Measurements from ENCODE around the gene MCCC1. TPM values are rescaled to one million over a fixed set of nuclear protein-coding genes. Genes with fewer than 3 reads are reported as not detected.

Gene MCCC1
- total and polyA plus RNA-seq, 7 experiments from 2014 or later: 17.7 to 37.5 (median 31.8) TPM

DNA sequence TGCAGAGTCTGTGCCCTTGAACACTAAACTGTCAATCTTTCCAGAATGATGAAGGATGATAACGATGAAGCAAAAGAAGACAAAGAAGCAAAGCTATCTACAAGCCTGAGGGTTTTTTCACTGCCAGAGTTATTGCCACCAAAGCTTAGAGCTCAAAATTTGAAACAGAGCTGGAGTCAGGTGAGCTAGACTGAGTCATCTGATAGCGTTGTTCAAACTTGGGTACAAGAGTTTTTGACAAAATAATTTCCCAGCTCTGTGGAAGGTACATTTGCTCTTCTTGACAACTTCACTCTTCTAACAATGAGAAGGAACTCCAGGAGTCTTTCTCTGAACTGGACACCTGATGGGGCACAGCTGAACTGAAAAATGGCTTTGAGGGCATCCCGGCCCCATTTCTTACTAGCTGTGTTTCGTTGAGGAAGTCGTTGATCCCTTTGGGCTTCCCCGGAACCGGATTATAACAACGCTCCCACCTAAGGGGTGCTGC lies 715 bp downstream of the MCCC1 start:
- ATAC-seq: no peak

GRCh38 chr3:183094711-183095110 lies 4.6 kb downstream of the MCCC1 start:
- DNase-seq: no peak
- ATAC-seq: no peak
- no peak overlapping the region for H3K27ac ChIP-seq (ENCODE audit: low read depth, low read length)
- ChIA-PET CTCF (no interaction called here), POLR2A (no interaction called here)
- peak overlapping the region in 1 of 10 donors; percentile 16 for H3K4me3 Mint-ChIP-seq
- H3K9me3 Mint-ChIP-seq: no peaks in the 10 kb centered on the region
- no peaks in the 10 kb centered on the region for H3K27me3 ChIP-seq (ENCODE audit: control insufficient read depth in 2 of 2, insufficient read depth in 2 of 2, low read length in 2 of 2)
- no peak overlapping the region for H3K4me3 ChIP-seq (ENCODE audit: low read length)
- H3K4me1 ChIP-seq (ENCODE audit: control insufficient read depth in 2 of 2, insufficient read depth in 2 of 2, low read length in 2 of 2): peaks cover 7 to 8% of the 10 kb centered on the region in 2 donors
- peaks cover 0 to 26% (median 9%) of the 10 kb centered on the region in 3 experiments for H3K36me3 ChIP-seq (ENCODE audit: control insufficient read depth in 2 of 3, insufficient read depth in 3 of 3, low read length in 3 of 3)
- H3K4me1 Mint-ChIP-seq: peaks cover 17 to 53% (median 44%) of the 10 kb centered on the region in 7 donors
- no peaks in the 10 kb centered on the region for H3K27me3 Mint-ChIP-seq
- no peak overlapping the region for H3K27ac Mint-ChIP-seq
- intact Hi-C loops (cut with micrococcal nuclease): loop anchor here (5.0 to 10.0 kb wide), 5 partner anchors 380 to 923 kb away; partner anchors contain the start of genes ABCC5 (in 1 of the 2), KLHL24 (in 1 of the 2), KLHL6 (in 1 of the 2) and YEATS2 (in 1 of the 2)
- no peaks in the 10 kb centered on the region for H3K9me3 ChIP-seq (ENCODE audit: control insufficient read depth in 2 of 3, low read length in 3 of 3)
- peaks cover 7 to 29% (median 25%) of the 10 kb centered on the region in 5 donors for H3K36me3 Mint-ChIP-seq

More for the DNA sequence above, 715 bp downstream of the MCCC1 start:
- H3K4me3 Mint-ChIP-seq: peak overlapping the region; percentile 87 to 98 (median 97)
- H3K9me3 ChIP-seq (ENCODE audit: control insufficient read depth in 2 of 3, low read length in 3 of 3): no peaks in the 10 kb centered on the region
- H3K27ac ChIP-seq (ENCODE audit: low read depth, low read length): peak overlapping the region; percentile 83
- H3K4me1 Mint-ChIP-seq: peaks cover 18 to 53% (median 45%) of the 10 kb centered on the region in 7 donors
- POLR2A ChIA-PET: interaction anchor here (0.7 to 1.4 kb wide), 2 partner anchors 144 to 306 kb away, joined by 3 to 5 read pairs; no protein-coding TSS in a partner anchor
- CTCF ChIA-PET: interaction anchor here (0.6 to 1.0 kb wide), 3 partner anchors 13 to 308 kb away, joined by 3 to 4 read pairs (median 3); no protein-coding TSS in a partner anchor
- H3K36me3 Mint-ChIP-seq: peaks cover 0 to 14% (median 5%) of the 10 kb centered on the region in 5 donors
- peak overlapping the region; percentile 90 to 99 (median 97) for H3K27ac Mint-ChIP-seq
- intact Hi-C loops (cut with micrococcal nuclease): loop anchor here (1.0 to 10.0 kb wide), 19 partner anchors 64 to 1714 kb away; partner anchors contain the start of genes DCUN1D1 (in 2 of the 2), LAMP3 (in 2 of the 2), ABCC5 (in 1 of the 2) and ALG3 (in 1 of the 2)
- no peaks in the 10 kb centered on the region for H3K27me3 ChIP-seq (ENCODE audit: control insufficient read depth in 2 of 2, insufficient read depth in 2 of 2, low read length in 2 of 2)
- DNase-seq: no peak
- peak overlapping the region; percentile 73 for H3K4me3 ChIP-seq (ENCODE audit: low read length)
- H3K36me3 ChIP-seq (ENCODE audit: control insufficient read depth in 2 of 3, insufficient read depth in 3 of 3, low read length in 3 of 3): peaks cover 0 to 6% (median 0%) of the 10 kb centered on the region in 3 experiments
- peaks cover 7 to 10% of the 10 kb centered on the region in 2 donors for H3K4me1 ChIP-seq (ENCODE audit: control insufficient read depth in 2 of 2, insufficient read depth in 2 of 2, low read length in 2 of 2)
- no peaks in the 10 kb centered on the region for H3K27me3 Mint-ChIP-seq
- no peaks in the 10 kb centered on the region for H3K9me3 Mint-ChIP-seq

DNA sequence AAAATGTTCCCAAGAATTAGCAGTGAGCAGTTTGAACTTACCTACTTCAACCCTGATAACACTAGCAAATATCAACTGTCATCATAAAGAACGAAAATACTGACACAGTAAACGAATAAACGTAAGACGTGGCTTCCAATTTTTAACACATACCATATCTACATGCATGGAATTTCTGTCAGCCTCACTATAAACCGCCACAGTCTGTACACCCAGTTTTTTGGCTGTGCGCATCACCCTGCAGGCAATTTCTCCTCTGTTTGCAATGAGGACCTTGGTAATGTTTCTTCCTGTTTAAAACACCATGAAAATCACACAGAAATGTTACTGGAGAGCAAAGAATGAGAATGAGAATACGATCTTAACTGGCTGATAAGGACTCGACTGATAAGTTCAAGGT lies 7.0 kb downstream of the MCCC1 start:
- H3K4me3 Mint-ChIP-seq: no peak overlapping the region
- Histone ChIP-seq H3K4me1 (ENCODE audit: control insufficient read depth in 2 of 2, insufficient read depth in 2 of 2, low read length in 2 of 2) (no peaks in the 10 kb centered on the region), H3K27ac (ENCODE audit: low read depth, low read length) (no peak overlapping the region), H3K27me3 (ENCODE audit: control insufficient read depth in 2 of 2, insufficient read depth in 2 of 2, low read length in 2 of 2) (no peaks in the 10 kb centered on the region), H3K36me3 (ENCODE audit: control insufficient read depth in 2 of 3, insufficient read depth in 3 of 3, low read length in 3 of 3) (peaks cover 0 to 41% (median 9%) of the 10 kb centered on the region in 3 experiments), H3K4me3 (ENCODE audit: low read length) (no peak overlapping the region), H3K9me3 (ENCODE audit: control insufficient read depth in 2 of 3, low read length in 3 of 3) (no peaks in the 10 kb centered on the region)
- H3K4me1 Mint-ChIP-seq: peaks cover 6 to 37% (median 26%) of the 10 kb centered on the region in 7 donors
- H3K9me3 Mint-ChIP-seq: no peaks in the 10 kb centered on the region
- no peaks in the 10 kb centered on the region for H3K27me3 Mint-ChIP-seq
- H3K27ac Mint-ChIP-seq: no peak overlapping the region
- peaks cover 7 to 48% (median 32%) of the 10 kb centered on the region in 5 donors for H3K36me3 Mint-ChIP-seq
- DNase-seq (no peak), ATAC-seq (no peak)
- ChIA-PET POLR2A (interaction anchor here (0.6 to 0.7 kb wide), 2 partner anchors 10 to 1323 kb away, joined by 3 to 5 read pairs; no protein-coding TSS in a partner anchor), CTCF (no interaction called here)
- intact Hi-C loops (cut with micrococcal nuclease): loop anchor here (10.0 kb wide), 3 partner anchors 377 to 543 kb away; partner anchors contain the start of genes KLHL24 (in 1 of the 2) and KLHL6 (in 1 of the 2)

- H3K9me3 Mint-ChIP-seq: no peaks in the 10 kb centered on the region
- H3K4me1 Mint-ChIP-seq: peaks cover 0 to 14% (median 6%) of the 10 kb centered on the region in 7 donors
- no peaks in the 10 kb centered on the region for H3K27me3 ChIP-seq (ENCODE audit: control insufficient read depth in 2 of 2, insufficient read depth in 2 of 2, low read length in 2 of 2)
- ChIA-PET CTCF (no interaction called here), POLR2A (no interaction called here)
- ATAC-seq (no peak), DNase-seq (no peak)
- no peaks in the 10 kb centered on the region for H3K9me3 ChIP-seq (ENCODE audit: control insufficient read depth in 2 of 3, low read length in 3 of 3)
- peaks cover 22 to 75% (median 60%) of the 10 kb centered on the region in 5 donors for H3K36me3 Mint-ChIP-seq
- no peaks in the 10 kb centered on the region for H3K4me1 ChIP-seq (ENCODE audit: control insufficient read depth in 2 of 2, insufficient read depth in 2 of 2, low read length in 2 of 2)
- H3K36me3 ChIP-seq (ENCODE audit: control insufficient read depth in 2 of 3, insufficient read depth in 3 of 3, low read length in 3 of 3): peaks cover 0 to 66% (median 14%) of the 10 kb centered on the region in 3 experiments
- H3K27ac ChIP-seq (ENCODE audit: low read depth, low read length): no peak overlapping the region
- no peak overlapping the region for H3K27ac Mint-ChIP-seq
- H3K4me3 Mint-ChIP-seq: no peak overlapping the region
- no peak overlapping the region for H3K4me3 ChIP-seq (ENCODE audit: low read length)
- intact Hi-C loops (cut with micrococcal nuclease): no loop called here
- no peaks in the 10 kb centered on the region for H3K27me3 Mint-ChIP-seq
Observed at GRCh38 chr3:183087184-183087583, 12.1 kb downstream of the MCCC1 start.

GRCh38 chr3:183085634-183086390 lies 13.5 kb downstream of the MCCC1 start:
- Histone ChIP-seq H3K4me3 (ENCODE audit: low read length) (no peak overlapping the region), H3K9me3 (ENCODE audit: control insufficient read depth in 2 of 3, low read length in 3 of 3) (no peaks in the 10 kb centered on the region), H3K4me1 (ENCODE audit: control insufficient read depth in 2 of 2, insufficient read depth in 2 of 2, low read length in 2 of 2) (no peaks in the 10 kb centered on the region), H3K27ac (ENCODE audit: low read depth, low read length) (no peak overlapping the region), H3K27me3 (ENCODE audit: control insufficient read depth in 2 of 2, insufficient read depth in 2 of 2, low read length in 2 of 2) (no peaks in the 10 kb centered on the region), H3K36me3 (ENCODE audit: control insufficient read depth in 2 of 3, insufficient read depth in 3 of 3, low read length in 3 of 3) (peaks cover 0 to 66% (median 10%) of the 10 kb centered on the region in 3 experiments)
- no peak overlapping the region for H3K4me3 Mint-ChIP-seq
- peaks cover 0 to 14% (median 6%) of the 10 kb centered on the region in 7 donors for H3K4me1 Mint-ChIP-seq
- no peaks in the 10 kb centered on the region for H3K27me3 Mint-ChIP-seq
- peaks cover 0 to 2% (median 0%) of the 10 kb centered on the region in 11 donors for H3K9me3 Mint-ChIP-seq
- CTCF ChIA-PET: interaction anchor here (0.5 to 1.0 kb wide), 2 partner anchors 13 to 31 kb away, joined by 3 read pairs; no protein-coding TSS in a partner anchor
- intact Hi-C loops (cut with micrococcal nuclease): no loop called here
- ATAC-seq (no peak), DNase-seq (peak in 1 of 9 donors; percentile 9)
- H3K36me3 Mint-ChIP-seq: peaks cover 22 to 82% (median 61%) of the 10 kb centered on the region in 5 donors
- POLR2A ChIA-PET: interaction anchor here (0.7 to 0.8 kb wide), 2 partner anchors 11 to 20 kb away, joined by 3 read pairs; no protein-coding TSS in a partner anchor
- no peak overlapping the region for H3K27ac Mint-ChIP-seq

- DNase-seq (no peak), ATAC-seq (no peak)
- Histone ChIP-seq H3K9me3 (ENCODE audit: control insufficient read depth in 2 of 3, low read length in 3 of 3) (no peaks in the 10 kb centered on the region), H3K27ac (ENCODE audit: low read depth, low read length) (no peak overlapping the region), H3K27me3 (ENCODE audit: control insufficient read depth in 2 of 2, insufficient read depth in 2 of 2, low read length in 2 of 2) (no peaks in the 10 kb centered on the region), H3K4me1 (ENCODE audit: control insufficient read depth in 2 of 2, insufficient read depth in 2 of 2, low read length in 2 of 2) (no peaks in the 10 kb centered on the region), H3K36me3 (ENCODE audit: control insufficient read depth in 2 of 3, insufficient read depth in 3 of 3, low read length in 3 of 3) (peaks cover 0 to 66% (median 5%) of the 10 kb centered on the region in 3 experiments), H3K4me3 (ENCODE audit: low read length) (no peak overlapping the region)
- H3K4me3 Mint-ChIP-seq: no peak overlapping the region
- ChIA-PET POLR2A (interaction anchor here (0.6 kb wide), 1 partner anchor 10 kb away, joined by 5 read pairs; no protein-coding TSS in a partner anchor), CTCF (no interaction called here)
- H3K27ac Mint-ChIP-seq: no peak overlapping the region
- H3K36me3 Mint-ChIP-seq: peaks cover 33 to 84% (median 70%) of the 10 kb centered on the region in 5 donors
- peaks cover 0 to 14% (median 6%) of the 10 kb centered on the region in 7 donors for H3K4me1 Mint-ChIP-seq
- H3K27me3 Mint-ChIP-seq: no peaks in the 10 kb centered on the region
- peaks cover 0 to 20% (median 0%) of the 10 kb centered on the region in 11 donors for H3K9me3 Mint-ChIP-seq
- intact Hi-C loops (cut with micrococcal nuclease): no loop called here
Observed at GRCh38 chr3:183082355-183082915, 16.9 kb downstream of the MCCC1 start.
